OCI-LY1 (cell line): Measurements from ENCODE around the gene PABPN1L.

Experiments
- H2AFZ ChIP-seq: fragments of 200-600 bp; sonication (generic), shearing (Covaris generic); 2 replicates; pipeline ENCODE4 v1.6.0; 2014; ENCODE audit warnings: antibody characterized with exemption, mild to moderate bottlenecking, low read length
- H3F3A ChIP-seq: fragments of 200-600 bp; sonication (generic), shearing (Covaris generic); 2 replicates; pipeline ENCODE4 v1.6.0; 2014; ENCODE audit warnings: mild to moderate bottlenecking, antibody characterized with exemption, low read length, moderate library complexity; ENCODE audit not compliant: insufficient read depth
- H3K27ac ChIP-seq: fragments of 200-600 bp; sonication (generic); 2 replicates; pipeline ENCODE4 v1.5.1; 2014; ENCODE audit warnings: low read length, mixed run types, mild to moderate bottlenecking, low read depth; ENCODE audit not compliant: poor library complexity, severe bottlenecking
- H3K27me3 ChIP-seq: fragments of 200-600 bp; sonication (generic); 2 replicates; pipeline ENCODE4 v1.6.0; 2014; ENCODE audit warnings: antibody characterized with exemption, mild to moderate bottlenecking, low read length, moderate library complexity; ENCODE audit not compliant: insufficient read depth
- H3K36me3 ChIP-seq: fragments of 200-600 bp; sonication (generic); 2 replicates; pipeline ENCODE4 v1.6.1; 2014; ENCODE audit warnings: mild to moderate bottlenecking, antibody characterized with exemption, low read length, moderate library complexity, mixed read lengths; ENCODE audit not compliant: insufficient read depth
- H3K4me1 ChIP-seq: fragments of 200-600 bp; sonication (generic); 2 replicates; pipeline ENCODE4 v1.5.1; 2014; ENCODE audit warnings: mild to moderate bottlenecking, low read length, moderate library complexity; ENCODE audit not compliant: insufficient read depth, severe bottlenecking
- H3K4me2 ChIP-seq: fragments of 200-600 bp; sonication (generic), shearing (Covaris generic); 2 replicates; pipeline ENCODE4 v1.6.1; 2014; ENCODE audit warnings: low read length
- H3K4me3 ChIP-seq: fragments of 200-600 bp; sonication (generic); 2 replicates; pipeline ENCODE4 v1.5.1; 2014; ENCODE audit warnings: low read length, low read depth, mild to moderate bottlenecking, mixed read lengths; ENCODE audit not compliant: poor library complexity, severe bottlenecking
- H3K79me2 ChIP-seq: fragments of 200-600 bp; shearing (Covaris generic); 2 replicates; pipeline ENCODE4 v1.6.1; 2016; ENCODE audit warnings: mixed run types, low read length, mixed read lengths; ENCODE audit not compliant: insufficient read depth
- H3K9ac ChIP-seq: fragments of 200-600 bp; sonication (generic), shearing (Covaris generic); 2 replicates; pipeline ENCODE4 v1.6.1; 2014; ENCODE audit warnings: mild to moderate bottlenecking, low read length, mixed read lengths
- H3K9me2 ChIP-seq: fragments of 200-600 bp; sonication (generic), shearing (Covaris generic); 2 replicates; pipeline ENCODE4 v1.6.1; 2014; ENCODE audit warnings: low read depth, mild to moderate bottlenecking, low read length, mixed read lengths
- H3K9me3 ChIP-seq: fragments of 200-600 bp; shearing (Covaris generic); 2 replicates; pipeline ENCODE4 v1.6.1; 2014; ENCODE audit warnings: low read length, mixed read lengths
- H4K20me1 ChIP-seq: fragments of 200-600 bp; sonication (generic), shearing (Covaris generic); 2 replicates; pipeline ENCODE4 v1.6.0; 2016; ENCODE audit warnings: mild to moderate bottlenecking, low read length; ENCODE audit not compliant: insufficient read depth
- CTCF ChIP-seq: fragments of 200-600 bp; sonication (generic), shearing (Covaris generic); IDR thresholded peaks from 2 replicates; pipeline ENCODE4 v1.5.1; 2017; ENCODE audit warnings: mild to moderate bottlenecking, antibody characterized with exemption, low read length, moderate library complexity, mixed read lengths
- EZH2 ChIP-seq: fragments of 200-600 bp; sonication (generic), shearing (Covaris generic); IDR thresholded peaks from 2 replicates; pipeline ENCODE4 v1.8.0; 2017; ENCODE audit warnings: borderline replicate concordance, mixed run types, mild to moderate bottlenecking, antibody characterized with exemption, low read length, moderate library complexity, mixed read lengths

PABPN1L gene

GRCh38 chr16:88822281-88823040 is 44.0 kb downstream of the PABPN1L start:
- Histone ChIP-seq H3K4me2 (no peak overlapping the region), H3K36me3 (no peaks in the 10 kb centered on the region)
- TF ChIP-seq EZH2 (no peak), CTCF (no peak)

GRCh38 chr16:88821168-88821850 is 45.2 kb downstream of the PABPN1L start:
- Histone ChIP-seq H3K9me3 (no peaks in the 10 kb centered on the region), H2AFZ (no peak overlapping the region), H3K4me1 (no peaks in the 10 kb centered on the region), H3K9ac (no peak overlapping the region), H3K4me3 (no peak overlapping the region), H3K4me2 (no peak overlapping the region), H3K27ac (no peak overlapping the region), H3K36me3 (no peaks in the 10 kb centered on the region), H3K9me2 (no peaks in the 10 kb centered on the region), H4K20me1 (no peaks in the 10 kb centered on the region), H3K27me3 (peaks cover 7% of the 10 kb centered on the region; the same call in 1 of the 2 replicates), H3K79me2 (no peaks in the 10 kb centered on the region), H3F3A (no peaks in the 10 kb centered on the region)
- peak; percentile 28; the same call in 1 of the 2 replicates for TF ChIP-seq CTCF
- TF ChIP-seq EZH2, result no peak

More at GRCh38 chr16:88822281-88823040, 44.0 kb downstream of the PABPN1L start:
- Histone ChIP-seq H3K9me2 (no peaks in the 10 kb centered on the region), H2AFZ (no peak overlapping the region), H4K20me1 (no peaks in the 10 kb centered on the region), H3K79me2 (no peaks in the 10 kb centered on the region), H3K27ac (no peak overlapping the region), H3K27me3 (peaks cover 5% of the 10 kb centered on the region; the same call in 1 of the 2 replicates), H3K4me3 (no peak overlapping the region), H3K9ac (no peak overlapping the region), H3F3A (no peaks in the 10 kb centered on the region), H3K4me1 (no peaks in the 10 kb centered on the region), H3K9me3 (no peaks in the 10 kb centered on the region)

GRCh38 chr16:88820385-88821025 is 46.0 kb downstream of the PABPN1L start:
- no peak overlapping the region for H3K4me3 ChIP-seq
- no peak overlapping the region for H3K4me2 ChIP-seq
- no peaks in the 10 kb centered on the region for H3F3A ChIP-seq
- peaks cover 7% of the 10 kb centered on the region; the same call in 1 of the 2 replicates for H3K27me3 ChIP-seq
- no peaks in the 10 kb centered on the region for H3K36me3 ChIP-seq
- H3K9ac ChIP-seq, result no peak overlapping the region
- H3K27ac ChIP-seq, result no peak overlapping the region
- no peaks in the 10 kb centered on the region for H3K9me3 ChIP-seq
- H2AFZ ChIP-seq, result no peak overlapping the region
- H3K9me2 ChIP-seq, result no peaks in the 10 kb centered on the region
- no peaks in the 10 kb centered on the region for H4K20me1 ChIP-seq
- no peak for TF ChIP-seq EZH2
- no peaks in the 10 kb centered on the region for H3K79me2 ChIP-seq
- no peaks in the 10 kb centered on the region for H3K4me1 ChIP-seq
